H1 (cell line): Measurements from ENCODE around the gene CAMK2B. TPM values are rescaled to one million over a fixed set of nuclear protein-coding genes. Genes with fewer than 3 reads are reported as not detected.

Source experiments
- ASH2L ChIP-seq: fragments of 200-600, 300-600 bp; sonication (generic); IDR thresholded peaks from one replicate; pipeline ENCODE4 v1.7.1; 2017; ENCODE audit warnings: low read length
- CTCF ChIP-seq, 3 experiments: IDR thresholded peaks; 1 replicate in 2 of 3; 2 replicates in 1 of 3; pipeline versions ENCODE4 v1.5.1 to v1.6.1; 2011; ENCODE audit warnings: low read length in 3 of 3, mild to moderate bottlenecking in 3 of 3, inconsistent platforms in 2 of 3, low read depth in 1 of 3, moderate library complexity in 1 of 3; ENCODE audit not compliant: insufficient read depth in 1 of 3; ENCODE audit errors: control extremely low read depth in 1 of 3
- GABPA ChIP-seq: IDR thresholded peaks from 2 replicates; pipeline ENCODE4 v1.6.1; 2011; ENCODE audit warnings: mild to moderate bottlenecking, low read length, moderate library complexity, borderline replicate concordance; ENCODE audit not compliant: insufficient read depth
- HDAC2 ChIP-seq, 2 experiments: fragments of 300-600 bp in 1 of 2; sonication (generic) in 1 of 2; IDR thresholded peaks; 2 replicates each; pipeline ENCODE4 v1.6.1; 2011 to 2012; ENCODE audit warnings: low read depth in 2 of 2, low read length in 2 of 2, mild to moderate bottlenecking in 2 of 2, moderate library complexity in 2 of 2, borderline replicate concordance in 1 of 2, inconsistent platforms in 1 of 2
- JUN ChIP-seq: IDR thresholded peaks from 2 replicates; pipeline ENCODE4 v1.6.1; 2011; ENCODE audit warnings: low read depth, mild to moderate bottlenecking, improper control_type of control experiment, low read length
- MAFK ChIP-seq: IDR thresholded peaks from 2 replicates; pipeline ENCODE4 v1.6.1; 2012; ENCODE audit warnings: low read depth, mild to moderate bottlenecking, improper control_type of control experiment, low read length
- PHF8 ChIP-seq: fragments of 200-600 bp; sonication (generic); conservative IDR thresholded peaks from 2 replicates; pipeline ENCODE4 v1.7.1; 2012; ENCODE audit warnings: low read depth, mild to moderate bottlenecking, inconsistent platforms, low read length, moderate library complexity
- POLR2AphosphoS5 ChIP-seq: IDR thresholded peaks from 2 replicates; pipeline ENCODE4 v1.6.1; 2011; ENCODE audit warnings: low read depth, low read length
- RXRA ChIP-seq: IDR thresholded peaks from 2 replicates; pipeline ENCODE4 v1.6.1; 2011; ENCODE audit warnings: low read depth, mild to moderate bottlenecking, low read length, moderate library complexity; ENCODE audit not compliant: insufficient read depth
- TAF1 ChIP-seq: IDR thresholded peaks from 2 replicates; pipeline ENCODE4 v1.6.1; 2011; ENCODE audit warnings: mild to moderate bottlenecking, low read depth, low read length
- TAF7 ChIP-seq: optimal IDR thresholded peaks from 2 replicates; pipeline ENCODE3; 2011; ENCODE audit warnings: low read depth, mild to moderate bottlenecking, inconsistent platforms, low read length, moderate library complexity, borderline replicate concordance
- TBP ChIP-seq: IDR thresholded peaks from 2 replicates; pipeline ENCODE4 v1.6.1; 2011; ENCODE audit warnings: low read depth, low read length, improper control_type of control experiment
- polyA plus RNA-seq, 7 experiments: library from polyadenylated mRNA; depleted of rRNA in 3 of 7; stranded (reverse) in 5 of 7; unstranded in 2 of 7; fragments of >200 nt in 5 of 7; fragments of 200-250 nt in 2 of 7; gene quantifications; 1 replicate in 5 of 7; 2 replicates in 1 of 7; 4 replicates in 1 of 7; pipeline versions ENCODE4 v1.2.1 to v1.2.3, GENCODE V29; 2011 to 2013; ENCODE audit warnings: missing spikeins in 2 of 7, mixed read lengths in 2 of 7
- total RNA-seq: library from RNA; stranded (reverse); fragmentation: NEBNext Ultra II Directional; extraction: Animal tissue kit (Norgen Biotek cat#: 25700); gene quantifications from 2 replicates; pipeline ENCODE4 v1.2.1, GENCODE V29; 2021
- TF ChIP-seq, protein P1 (sequence below): IDR thresholded peaks from 2 replicates; pipeline ENCODE4 v1.6.1; 2012; ENCODE audit warnings: inconsistent platforms

CAMK2B gene
- total and polyA plus RNA-seq, 2 of the 8 experiments (the other 6 are each of a cell fraction or from before 2014, with no cell fraction given), result 0.05 to 0.15 TPM

- TF ChIP-seq MAFK (no peak), TAF7 (peak; percentile 75), RXRA (no peak), TAF1 (peak; percentile 84), HDAC2 (IDR thresholded peaks at IDR 0.05; ENCODE audit: borderline replicate concordance in 1 of 2, low read depth in 2 of 2, low read length in 2 of 2) (peak in 1 of 2 experiments; percentile 42; a peak in 1 of 4 replicates), CTCF (IDR thresholded peaks at IDR 0.05; ENCODE audit: control extremely low read depth in 1 of 3, insufficient read depth in 1 of 3, low read depth in 1 of 3, low read length in 3 of 3) (peak; percentile 34 to 59 (median 52)), TBP (peak; percentile 62; the same call in 1 of the 2 replicates), GABPA (peak; percentile 97), PHF8 (peak; percentile 93), JUN (no peak), ASH2L (peak; percentile 64), POLR2AphosphoS5 (0 out of 2 replicates have a peak, but pooled peaks have one; percentile 46)
- TF ChIP-seq, protein P1, sequence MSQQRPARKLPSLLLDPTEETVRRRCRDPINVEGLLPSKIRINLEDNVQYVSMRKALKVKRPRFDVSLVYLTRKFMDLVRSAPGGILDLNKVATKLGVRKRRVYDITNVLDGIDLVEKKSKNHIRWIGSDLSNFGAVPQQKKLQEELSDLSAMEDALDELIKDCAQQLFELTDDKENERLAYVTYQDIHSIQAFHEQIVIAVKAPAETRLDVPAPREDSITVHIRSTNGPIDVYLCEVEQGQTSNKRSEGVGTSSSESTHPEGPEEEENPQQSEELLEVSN, result peak; percentile 64
These were observed 124.5 kb downstream of the CAMK2B start, which contains the start of gene YKT6 (continued) for GRCh38 chr7:44200699-44201461.
